Measurements from ENCODE around the gene MTHFD2. TPM values are rescaled to one million over a fixed set of nuclear protein-coding genes. Genes with fewer than 3 reads are reported as not detected.

The MTHFD2 gene
- 10 to 100 TPM; 19.1 to 55.4 (median 39.0) TPM for total RNA-seq

DNA sequence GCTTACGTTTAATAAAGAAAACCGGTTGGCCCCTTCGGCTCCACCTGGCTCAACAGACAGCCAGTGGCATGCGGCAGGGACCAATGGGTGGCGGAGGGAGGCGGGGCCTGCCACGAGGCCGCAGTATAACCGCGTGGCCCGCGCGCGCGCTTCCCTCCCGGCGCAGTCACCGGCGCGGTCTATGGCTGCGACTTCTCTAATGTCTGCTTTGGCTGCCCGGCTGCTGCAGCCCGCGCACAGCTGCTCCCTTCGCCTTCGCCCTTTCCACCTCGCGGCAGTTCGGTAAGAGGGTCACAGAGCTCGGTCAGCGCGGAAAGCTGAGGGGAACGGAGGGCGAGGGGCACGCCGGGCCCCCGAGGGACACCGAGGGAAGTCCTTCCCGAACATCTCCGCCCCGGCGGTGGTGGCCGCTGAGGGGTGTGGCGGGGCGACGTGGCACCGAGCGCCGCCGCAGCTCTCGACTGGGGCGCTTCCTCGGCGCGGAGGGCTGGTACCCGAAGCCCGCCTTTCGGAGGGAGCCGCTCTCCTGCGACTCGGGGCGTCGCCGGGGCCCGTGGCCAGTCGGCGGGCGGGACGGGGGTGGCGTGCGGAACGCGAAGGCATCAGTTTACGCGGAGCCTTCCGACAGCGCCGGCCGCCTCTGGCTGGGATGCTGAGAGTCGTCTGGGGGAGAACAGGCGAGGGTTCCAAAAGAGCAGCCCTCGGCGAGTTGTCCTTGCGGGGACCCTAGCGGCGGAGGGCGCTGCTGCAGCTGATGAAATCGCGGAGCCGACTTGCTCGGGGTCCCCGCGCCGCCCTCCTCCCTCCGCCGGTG lies at the start of gene MTHFD2:
Gene MTHFD2 (plus strand): TSS at position 155 of the 814 bp plus-strand sequence. CDS start 27 bp downstream, at position 182.
- H3K9me3 ChIP-seq = no peaks in the 10 kb centered on the region
- 0 to 1% methylated on average over 9 to 20 of the region's 96 CpGs for WGBS, 2 donors
- H3K4me3 ChIP-seq = peak within 1 kb of the TSS; percentile 77 to 91 (median 85)
- H3K4me1 ChIP-seq = peaks cover 0 to 56% (median 40%) of the 10 kb centered on the region in 3 donors
- peak in 2 of 4 donors; percentile 73 to 77 for TF ChIP-seq POLR2A (IDR thresholded peaks at IDR 0.05)
- TF ChIP-seq, protein P1, sequence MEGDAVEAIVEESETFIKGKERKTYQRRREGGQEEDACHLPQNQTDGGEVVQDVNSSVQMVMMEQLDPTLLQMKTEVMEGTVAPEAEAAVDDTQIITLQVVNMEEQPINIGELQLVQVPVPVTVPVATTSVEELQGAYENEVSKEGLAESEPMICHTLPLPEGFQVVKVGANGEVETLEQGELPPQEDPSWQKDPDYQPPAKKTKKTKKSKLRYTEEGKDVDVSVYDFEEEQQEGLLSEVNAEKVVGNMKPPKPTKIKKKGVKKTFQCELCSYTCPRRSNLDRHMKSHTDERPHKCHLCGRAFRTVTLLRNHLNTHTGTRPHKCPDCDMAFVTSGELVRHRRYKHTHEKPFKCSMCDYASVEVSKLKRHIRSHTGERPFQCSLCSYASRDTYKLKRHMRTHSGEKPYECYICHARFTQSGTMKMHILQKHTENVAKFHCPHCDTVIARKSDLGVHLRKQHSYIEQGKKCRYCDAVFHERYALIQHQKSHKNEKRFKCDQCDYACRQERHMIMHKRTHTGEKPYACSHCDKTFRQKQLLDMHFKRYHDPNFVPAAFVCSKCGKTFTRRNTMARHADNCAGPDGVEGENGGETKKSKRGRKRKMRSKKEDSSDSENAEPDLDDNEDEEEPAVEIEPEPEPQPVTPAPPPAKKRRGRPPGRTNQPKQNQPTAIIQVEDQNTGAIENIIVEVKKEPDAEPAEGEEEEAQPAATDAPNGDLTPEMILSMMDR (IDR thresholded peaks at IDR 0.05) = peak; percentile 53 to 89 (median 80)
- peak within 1 kb of the TSS; percentile 92 to 98 (median 94) for H3K27ac ChIP-seq
- H3K36me3 ChIP-seq = no peaks in the 10 kb centered on the region
- no peaks in the 10 kb centered on the region for H3K27me3 ChIP-seq
- intact Hi-C loops (cut with DNase I) = no loop called here
- DNase-seq = peak; percentile 57

DNA sequence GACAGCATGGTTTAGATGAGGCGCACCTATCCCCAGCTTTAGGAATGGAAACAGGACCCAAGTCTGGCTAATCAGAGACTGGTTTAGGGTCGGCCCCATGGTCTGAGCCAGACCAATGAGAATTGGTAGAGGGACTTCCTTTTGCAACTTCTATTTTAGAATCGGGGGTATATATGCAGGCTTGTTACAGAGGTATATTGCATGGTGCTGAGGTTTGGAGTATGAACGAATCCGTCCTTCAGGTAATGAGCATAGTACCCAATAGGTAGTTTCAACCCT lies 49.2 kb upstream of the MTHFD2 start:
- WGBS, 2 donors = 82 to 86% methylated on average over 5 of the region's 5 CpGs
- intact Hi-C loops (cut with DNase I) = loop anchor here (10.0 kb wide), 1 partner anchor 324 kb away; the partner anchor contains the start of gene STAMBP
- no peaks in the 10 kb centered on the region for H3K27me3 ChIP-seq

DNA sequence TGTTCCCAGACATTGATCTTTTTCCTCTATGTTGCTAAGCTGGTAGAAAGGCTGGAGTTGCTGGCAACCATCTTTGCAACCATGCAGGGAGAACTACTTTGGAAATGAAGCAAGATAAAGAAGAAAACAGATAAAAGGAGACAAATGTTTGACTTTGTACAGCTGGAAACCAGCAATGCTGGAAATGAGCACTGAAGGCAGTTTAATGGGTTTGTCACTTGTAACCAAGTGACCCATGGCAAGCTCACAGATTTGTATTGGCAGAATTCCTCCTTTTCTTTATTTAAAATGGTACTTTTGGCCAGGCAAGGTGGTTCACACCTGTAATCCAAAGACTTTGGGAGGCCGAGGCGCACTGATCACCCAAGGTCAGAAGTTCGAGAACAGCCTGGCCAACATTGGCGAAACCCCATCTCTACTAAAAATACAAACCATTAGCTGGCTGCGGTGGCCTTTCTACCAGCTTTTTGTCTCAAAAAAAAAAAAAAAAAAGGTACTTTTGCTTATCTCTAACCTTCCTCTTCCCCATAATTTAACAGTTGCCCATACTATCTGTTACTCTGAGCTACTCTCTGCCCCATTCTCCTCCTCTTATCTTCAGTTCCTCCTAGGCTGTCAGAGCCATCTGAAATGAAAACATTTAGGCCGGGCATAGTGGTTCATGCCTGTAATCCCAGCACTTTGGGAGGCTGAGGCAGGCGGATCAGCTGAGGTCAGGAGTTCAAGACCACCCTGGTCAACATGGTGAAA lies 48.7 kb upstream of the MTHFD2 start:
- no peak for DNase-seq
- Histone ChIP-seq H3K4me3 (no peak overlapping the region), H3K36me3 (peaks cover 0 to 52% (median 0%) of the 10 kb centered on the region in 3 donors), H3K27ac (no peak overlapping the region), H3K4me1 (peaks cover 9 to 32% (median 18%) of the 10 kb centered on the region in 3 donors), H3K9me3 (no peaks in the 10 kb centered on the region), H3K27me3 (no peaks in the 10 kb centered on the region)
- TF ChIP-seq POLR2A (IDR thresholded peaks at IDR 0.05) = no peak
- TF ChIP-seq, protein P1 (IDR thresholded peaks at IDR 0.05) = no peak
- intact Hi-C loops (cut with DNase I) = loop anchor here (10.0 kb wide), 1 partner anchor 325 kb away; the partner anchor contains the start of gene STAMBP
- WGBS, 2 donors = 89 to 94% methylated on average over 7 of the region's 7 CpGs

More for the DNA sequence above, 49.2 kb upstream of the MTHFD2 start:
- Histone ChIP-seq H3K4me3 (no peak overlapping the region), H3K27ac (no peak overlapping the region), H3K4me1 (peaks cover 9 to 32% (median 18%) of the 10 kb centered on the region in 3 donors), H3K36me3 (peaks cover 0 to 52% (median 0%) of the 10 kb centered on the region in 3 donors), H3K9me3 (no peaks in the 10 kb centered on the region)
- TF ChIP-seq, protein P1 (IDR thresholded peaks at IDR 0.05) = no peak
- no peak for TF ChIP-seq POLR2A (IDR thresholded peaks at IDR 0.05)
- DNase-seq = no peak

DNA sequence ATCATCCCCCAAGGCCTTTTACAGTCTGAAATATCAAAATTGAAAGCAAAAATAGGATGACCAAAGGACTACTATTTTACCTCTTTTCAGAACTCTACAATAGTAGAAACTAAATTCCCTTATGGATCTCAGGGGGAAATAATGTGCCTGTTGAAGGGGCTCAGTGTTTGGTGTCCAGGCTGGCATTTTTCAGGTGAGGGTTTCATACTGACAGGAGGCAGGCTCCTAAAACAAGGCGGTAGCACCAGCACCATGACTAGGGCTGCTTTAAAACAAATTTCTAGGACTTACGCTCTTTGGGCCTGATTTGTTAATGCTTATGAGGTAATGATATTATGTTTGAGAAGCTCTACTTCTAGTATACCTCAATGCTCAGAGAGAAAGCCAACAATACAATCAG lies 45.5 kb upstream of the MTHFD2 start:
- DNase-seq = no peak
- no peak overlapping the region for H3K27ac ChIP-seq
- intact Hi-C loops (cut with DNase I) = no loop called here
- WGBS, 2 donors = 96 to 97% methylated on average over 2 of the region's 2 CpGs
- no peak overlapping the region for H3K4me3 ChIP-seq
- peaks cover 5 to 82% (median 15%) of the 10 kb centered on the region in 3 donors for H3K36me3 ChIP-seq
- TF ChIP-seq, protein P1 (IDR thresholded peaks at IDR 0.05) = no peak
- no peak for TF ChIP-seq POLR2A (IDR thresholded peaks at IDR 0.05)
- H3K27me3 ChIP-seq = no peaks in the 10 kb centered on the region
- peaks cover 0 to 11% (median 8%) of the 10 kb centered on the region in 3 donors for H3K4me1 ChIP-seq
- H3K9me3 ChIP-seq = no peaks in the 10 kb centered on the region

DNA sequence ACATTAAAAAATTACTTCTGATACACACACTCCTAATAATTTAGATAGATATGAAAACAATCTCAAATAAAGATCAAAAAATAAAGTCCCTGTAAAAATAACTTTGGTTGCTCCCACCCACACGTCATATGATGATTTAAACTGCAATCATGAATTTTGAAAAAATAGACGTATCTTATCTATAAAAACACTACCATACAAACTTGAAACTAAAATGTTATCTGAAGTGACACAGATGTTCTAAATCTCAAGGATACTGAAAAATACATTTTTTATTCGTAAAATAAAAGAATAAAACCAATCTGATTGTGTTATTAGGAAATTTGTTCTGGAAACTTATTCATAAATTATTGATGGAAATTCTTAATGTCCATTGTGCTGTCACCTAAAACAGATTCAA lies 42.6 kb upstream of the MTHFD2 start:
- no peak for DNase-seq
- no peak for TF ChIP-seq POLR2A (IDR thresholded peaks at IDR 0.05)
- TF ChIP-seq, protein P1 (IDR thresholded peaks at IDR 0.05) = no peak
- H3K4me3 ChIP-seq = no peak overlapping the region
- intact Hi-C loops (cut with DNase I) = no loop called here
- no peak overlapping the region for H3K27ac ChIP-seq
- peaks cover 12 to 97% (median 24%) of the 10 kb centered on the region in 3 donors for H3K36me3 ChIP-seq
- 85 to 89% methylated on average over 3 of the region's 3 CpGs for WGBS, 2 donors
- no peaks in the 10 kb centered on the region for H3K27me3 ChIP-seq
- no peaks in the 10 kb centered on the region for H3K9me3 ChIP-seq
- H3K4me1 ChIP-seq = no peaks in the 10 kb centered on the region
